Measurements from ENCODE around the gene OTULINL. TPM values are rescaled to one million over a fixed set of nuclear protein-coding genes. Genes with fewer than 3 reads are reported as not detected.

Gene OTULINL
- total and polyA plus RNA-seq, 10 donors, result 3.8 to 52.5 (median 31.2) TPM

DNA sequence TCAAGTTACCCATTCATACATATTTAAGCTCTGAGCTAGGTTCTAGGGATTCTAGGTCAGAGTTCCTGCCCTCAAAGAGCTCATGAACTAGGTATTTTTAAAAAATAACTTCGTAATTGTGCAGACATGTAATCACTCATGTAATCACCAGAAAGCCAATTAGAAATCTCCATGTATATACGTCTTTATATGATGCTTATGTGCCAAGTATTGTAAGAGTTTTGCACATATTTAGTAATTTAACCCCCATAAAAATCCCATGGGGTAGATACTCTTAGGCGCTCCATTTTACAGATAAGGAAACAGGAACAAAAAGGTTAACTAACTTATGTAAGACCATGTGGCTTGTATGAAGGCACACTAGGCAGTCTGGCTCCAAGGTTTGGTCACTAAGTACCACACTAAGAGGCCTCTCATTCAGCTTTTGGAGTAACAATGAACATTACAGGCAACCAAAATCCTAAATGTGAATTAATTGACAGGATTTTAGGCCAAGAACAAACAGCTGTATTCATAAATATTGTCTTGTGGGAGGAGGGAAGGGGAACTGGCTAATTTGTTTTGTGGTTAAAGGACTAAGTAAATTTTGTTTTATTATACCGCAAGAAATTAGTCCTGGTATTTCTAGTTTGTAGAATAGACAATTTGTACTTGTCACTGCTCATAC, 1.7 kb upstream of the OTULINL start:
- Histone ChIP-seq H3K27ac (no peak overlapping the region), H3K27me3 (replicated peaks in 1 of 7) (peaks cover 0 to 40% (median 0%) of the 10 kb centered on the region in 7 donors), H3K4me1 (peaks cover 5 to 56% (median 32%) of the 10 kb centered on the region in 6 donors), H3K4me3 (no peak overlapping the region), H3K9me3 (no peaks in the 10 kb centered on the region), H3K36me3 (no peaks in the 10 kb centered on the region)
- TF ChIP-seq, protein P1, sequence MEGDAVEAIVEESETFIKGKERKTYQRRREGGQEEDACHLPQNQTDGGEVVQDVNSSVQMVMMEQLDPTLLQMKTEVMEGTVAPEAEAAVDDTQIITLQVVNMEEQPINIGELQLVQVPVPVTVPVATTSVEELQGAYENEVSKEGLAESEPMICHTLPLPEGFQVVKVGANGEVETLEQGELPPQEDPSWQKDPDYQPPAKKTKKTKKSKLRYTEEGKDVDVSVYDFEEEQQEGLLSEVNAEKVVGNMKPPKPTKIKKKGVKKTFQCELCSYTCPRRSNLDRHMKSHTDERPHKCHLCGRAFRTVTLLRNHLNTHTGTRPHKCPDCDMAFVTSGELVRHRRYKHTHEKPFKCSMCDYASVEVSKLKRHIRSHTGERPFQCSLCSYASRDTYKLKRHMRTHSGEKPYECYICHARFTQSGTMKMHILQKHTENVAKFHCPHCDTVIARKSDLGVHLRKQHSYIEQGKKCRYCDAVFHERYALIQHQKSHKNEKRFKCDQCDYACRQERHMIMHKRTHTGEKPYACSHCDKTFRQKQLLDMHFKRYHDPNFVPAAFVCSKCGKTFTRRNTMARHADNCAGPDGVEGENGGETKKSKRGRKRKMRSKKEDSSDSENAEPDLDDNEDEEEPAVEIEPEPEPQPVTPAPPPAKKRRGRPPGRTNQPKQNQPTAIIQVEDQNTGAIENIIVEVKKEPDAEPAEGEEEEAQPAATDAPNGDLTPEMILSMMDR (IDR thresholded peaks at IDR 0.05 in 8 of 11, conservative IDR thresholded peaks at IDR 0.05 in 3 of 11), result no peak
- TF ChIP-seq POLR2AphosphoS5 (IDR thresholded peaks at IDR 0.05), result no peak
- TF ChIP-seq POLR2A (IDR thresholded peaks at IDR 0.05), result no peak
- 84 to 90% (median 86%) methylated on average over 4 of the region's 4 CpGs for WGBS, 5 donors
- DNase-seq, result no peak
- intact Hi-C loops (cut with DNase I; ENCODE audit: low total_unique reads), result no loop called here

DNA sequence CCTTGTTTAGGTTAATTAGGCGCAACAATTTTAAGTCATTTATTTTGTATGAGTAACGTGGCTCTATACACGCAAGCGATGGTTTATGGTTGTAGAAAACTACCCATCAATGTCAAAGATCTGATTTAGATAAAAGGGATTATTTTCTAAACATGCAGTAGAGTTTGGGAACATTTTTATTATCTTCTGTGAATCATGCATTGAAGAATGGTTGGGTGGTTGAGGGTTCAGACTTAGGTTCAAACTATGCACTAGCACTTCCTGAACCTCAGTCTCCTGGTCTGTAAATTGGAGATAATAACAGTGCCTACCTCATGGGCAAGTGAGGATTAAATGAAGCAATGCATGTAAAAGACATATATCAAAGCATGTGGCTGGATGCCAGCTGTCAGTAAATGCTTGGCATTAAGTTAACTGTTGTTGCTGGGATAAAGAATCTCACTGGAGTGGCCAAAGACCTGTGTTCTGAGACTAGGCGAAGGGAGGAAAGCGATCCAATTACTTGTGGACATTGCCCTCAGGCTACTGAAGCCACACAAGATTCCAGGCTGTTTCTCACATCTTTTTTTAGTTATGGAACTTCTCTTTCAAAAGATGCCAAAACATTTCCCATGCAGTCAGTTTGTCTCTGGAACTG, 1.1 kb upstream of the OTULINL start:
- intact Hi-C loops (cut with DNase I; ENCODE audit: low total_unique reads), result no loop called here
- WGBS, 5 donors, result 95 to 99% (median 96%) methylated on average over 6 of the region's 6 CpGs
- Histone ChIP-seq H3K36me3 (no peaks in the 10 kb centered on the region), H3K4me3 (peak overlapping the region in 4 of 8 donors; percentile 61 to 92 (median 82)), H3K27me3 (replicated peaks in 1 of 7) (peaks cover 0 to 40% (median 0%) of the 10 kb centered on the region in 7 donors), H3K9me3 (no peaks in the 10 kb centered on the region), H3K4me1 (peaks cover 5 to 56% (median 31%) of the 10 kb centered on the region in 6 donors), H3K27ac (no peak overlapping the region)
- DNase-seq, result no peak
- TF ChIP-seq, protein P1 (IDR thresholded peaks at IDR 0.05 in 8 of 11, conservative IDR thresholded peaks at IDR 0.05 in 3 of 11), result no peak
- TF ChIP-seq POLR2AphosphoS5 (IDR thresholded peaks at IDR 0.05), result no peak
- TF ChIP-seq POLR2A (IDR thresholded peaks at IDR 0.05), result no peak

DNA sequence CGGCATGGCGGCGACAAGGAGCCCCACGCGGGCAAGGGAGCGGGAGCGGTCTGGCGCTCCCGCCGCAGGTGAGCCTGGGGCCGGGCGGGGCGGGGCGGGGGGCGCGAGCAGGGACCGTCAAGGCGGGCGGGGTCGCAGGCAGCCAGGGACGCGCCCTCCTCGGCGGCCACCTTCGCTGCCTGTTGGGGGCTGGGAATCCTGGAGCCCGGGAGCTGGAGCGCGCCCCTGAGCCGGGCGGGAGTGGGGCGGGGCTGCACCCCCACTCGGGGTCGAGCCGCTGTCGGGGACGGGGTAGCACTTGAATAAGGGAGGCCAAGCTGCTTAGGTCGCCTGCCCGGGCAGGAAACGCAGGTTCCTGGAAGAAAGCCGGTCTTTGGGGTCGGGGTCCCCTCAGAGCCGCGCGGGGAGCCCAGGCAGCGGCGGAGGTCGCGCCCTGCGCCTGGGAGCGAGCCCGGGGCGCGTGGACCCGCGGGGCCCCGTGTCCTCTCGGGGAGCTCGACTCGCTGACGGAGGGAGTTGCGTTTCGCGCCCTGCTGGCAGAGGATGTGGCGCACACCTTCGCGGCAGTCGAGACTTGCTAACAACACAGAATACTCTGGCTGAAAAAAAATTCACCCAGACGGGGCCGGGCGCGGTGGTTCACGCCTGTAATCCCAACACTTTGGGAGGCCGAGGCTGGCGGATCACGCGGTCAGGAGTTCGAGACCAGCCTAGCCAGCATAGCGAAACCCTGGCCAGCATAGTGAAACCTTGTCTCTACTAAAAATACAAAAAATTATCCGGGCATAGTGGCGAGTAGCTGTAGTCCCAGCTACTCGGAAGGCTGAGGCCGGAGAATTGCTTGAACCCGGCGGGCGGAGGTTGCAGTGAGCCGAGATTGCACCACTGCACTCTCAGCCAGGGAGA, 552 bp downstream of the OTULINL start:
- DNase-seq, result peak; percentile 96
- intact Hi-C loops (cut with DNase I; ENCODE audit: low total_unique reads), result no loop called here
- H3K4me1 ChIP-seq, result peaks cover 5 to 70% (median 41%) of the 10 kb centered on the region in 6 donors
- H3K27me3 ChIP-seq (replicated peaks in 1 of 7), result peaks cover 0 to 35% (median 0%) of the 10 kb centered on the region in 7 donors
- peak overlapping the region; percentile 61 to 93 (median 82) for H3K4me3 ChIP-seq
- no peaks in the 10 kb centered on the region for H3K9me3 ChIP-seq
- 3 to 4% (median 4%) methylated on average over 53 to 86 of the region's 86 CpGs for WGBS, 5 donors
- no peaks in the 10 kb centered on the region for H3K36me3 ChIP-seq
- peak; percentile 68 to 74 (median 69) for TF ChIP-seq POLR2AphosphoS5 (IDR thresholded peaks at IDR 0.05)
- TF ChIP-seq, protein P1 (IDR thresholded peaks at IDR 0.05 in 8 of 11, conservative IDR thresholded peaks at IDR 0.05 in 3 of 11), result peak in 9 of 11 experiments; percentile 9 to 58 (median 51)
- no peak for TF ChIP-seq POLR2A (IDR thresholded peaks at IDR 0.05)
- peak overlapping the region; percentile 76 to 97 (median 89) for H3K27ac ChIP-seq
